Transverse colon (tissue), 4 donors: Measurements from ENCODE around the gene CHPF2. TPM values are rescaled to one million over a fixed set of nuclear protein-coding genes. Genes with fewer than 3 reads are reported as not detected.
A peak's percentile ranks its signal among the peaks of the same experiment; 100 is the strongest.

Experiments used
- DNase-seq: peaks from one replicate; pipeline ENCODE4 v3.0.0-alpha.2; 2019
- H3K27ac ChIP-seq, 4 donors: fragments of 200-600 bp; sonication (generic); 2 replicates each; pipeline ENCODE4 v1.5.1; 2016 to 2018; ENCODE audit warnings: inconsistent platforms in 4 of 4
- H3K27me3 ChIP-seq: fragments of 200-600 bp; sonication (generic); 2 replicates; pipeline ENCODE4 v1.5.1; 2017; ENCODE audit warnings: inconsistent platforms
- H3K36me3 ChIP-seq, 4 donors: fragments of 200-600 bp; sonication (generic); 2 replicates each; pipeline ENCODE4 v1.5.1; 2017 to 2019; ENCODE audit warnings: inconsistent platforms in 4 of 4
- H3K4me1 ChIP-seq, 4 donors: fragments of 200-600 bp; sonication (generic); 2 replicates each; pipeline ENCODE4 v1.5.1; 2017 to 2020; ENCODE audit warnings: inconsistent platforms in 4 of 4
- H3K4me3 ChIP-seq, 4 donors: fragments of 200-600 bp; sonication (generic); 1 replicate in 1 of 4; 2 replicates in 3 of 4; pipeline versions ENCODE4 v1.5.1 to v1.6.1; 2017 to 2019; ENCODE audit warnings: inconsistent platforms in 4 of 4
- H3K9me3 ChIP-seq, 2 donors: fragments of 200-600 bp; sonication (generic); 2 replicates each; pipeline ENCODE4 v1.5.1; 2017 to 2019; ENCODE audit warnings: inconsistent platforms in 2 of 2
- CTCF ChIP-seq, 5 experiments: fragments of 200-600 bp in 3 of 5; fragments of 450-650 bp in 2 of 5; sonication (generic) in 3 of 5; IDR thresholded peaks; 1 replicate in 2 of 5; 2 replicates in 3 of 5; pipeline ENCODE4 v1.5.1; 2016 to 2017; ENCODE audit warnings: antibody characterized with exemption in 5 of 5, inconsistent platforms in 3 of 5, mild to moderate bottlenecking in 2 of 5, moderate library complexity in 1 of 5
- EP300 ChIP-seq: sonication (generic); formaldehyde crosslinking; IDR thresholded peaks from one replicate; pipeline ENCODE4 v1.6.1; 2017; ENCODE audit warnings: antibody characterized with exemption, low read depth
- POLR2A ChIP-seq: fragments of 450-650 bp; IDR thresholded peaks from one replicate; pipeline ENCODE4 v1.6.1; 2016; ENCODE audit warnings: antibody characterized with exemption, mild to moderate bottlenecking, moderate library complexity
- POLR2AphosphoS5 ChIP-seq, 3 donors: sonication (generic); formaldehyde crosslinking; IDR thresholded peaks; one replicate each; pipeline ENCODE4 v1.6.1; 2016; ENCODE audit warnings: antibody characterized with exemption in 3 of 3
- WGBS, 2 donors: methylation state at CpG; one replicate each; pipeline ENCODE4 v1.1.5; 2018; ENCODE audit warnings: low coverage in 1 of 2; 5-methylcytosine and 5-hydroxymethylcytosine counted together
- in situ Hi-C, 4 donors: fragments of 200-750 bp; cut with MboI; loops; one replicate each; pipeline versions ENCODE4 v1.15.0 to v1.15.1; 2017; ENCODE audit warnings: low sequenced_read_pairs in 3 of 4, low pct_ligation_motif_present in 1 of 4, low pct_unique_long_range_greater_than_20kb in 1 of 4
- intact Hi-C: fragments of 100-400 bp; cut with DNase I; formaldehyde crosslinking; loops from one replicate; pipeline ENCODE4 v1.15.1; 2023; ENCODE audit warnings: low total_unique reads
- total RNA-seq, 4 donors: library from RNA; depleted of rRNA; stranded (reverse); fragments of >200 nt; gene quantifications; one replicate each; pipeline ENCODE4 v1.1.0, GENCODE V29; 2016

Gene CHPF2
- total RNA-seq, 4 donors from 2014 or later: 48.4 to 104 (median 50.9) TPM

- Histone ChIP-seq H3K4me1 (peaks cover 26 to 77% (median 64%) of the 10 kb centered on the region in 4 donors), H3K27ac (peak overlapping the region; percentile 85 to 96 (median 90)), H3K36me3 (no peaks in the 10 kb centered on the region), H3K9me3 (no peaks in the 10 kb centered on the region), H3K27me3 (peaks cover 74% of the 10 kb centered on the region), H3K4me3 (peak overlapping the region in 2 of 4 donors; percentile 46 to 53)
- whole genome bisulfite sequencing, 2 donors: 62% methylated on average over 3 of the region's 4 CpGs; no CpG with 5 or more reads in 1 of the 2 donors
- TF ChIP-seq EP300: no peak
- no peak for TF ChIP-seq POLR2A
- TF ChIP-seq CTCF (IDR thresholded peaks at IDR 0.05): no peak
- TF ChIP-seq POLR2AphosphoS5 (IDR thresholded peaks at IDR 0.05): no peak
- intact Hi-C loops: loop anchor here (5.0 kb wide), 1 partner anchor 55 kb away; no protein-coding TSS in a partner anchor
- in situ Hi-C loops: no loop called here
- DNase-seq: no peak
These were observed 14.7 kb downstream of the CHPF2 start for GRCh38 chr7:151246851-151247580.

GRCh38 chr7:151247611-151248345 lies 15.5 kb downstream of the CHPF2 start:
- peak overlapping the region; percentile 85 to 96 (median 90) for H3K27ac ChIP-seq
- no peak for TF ChIP-seq EP300
- TF ChIP-seq POLR2A: no peak
- no peak for DNase-seq
- WGBS, 2 donors: 13% methylated on average over 21 of the region's 29 CpGs; no CpG with 5 or more reads in 1 of the 2 donors
- intact Hi-C loops (loop anchor here (5.0 kb wide), 1 partner anchor 55 kb away; no protein-coding TSS in a partner anchor), in situ Hi-C loops (no loop called here)
- H3K36me3 ChIP-seq: no peaks in the 10 kb centered on the region
- peaks cover 81% of the 10 kb centered on the region for H3K27me3 ChIP-seq
- H3K4me3 ChIP-seq: peak overlapping the region; percentile 44 to 56 (median 50)
- H3K4me1 ChIP-seq: peaks cover 26 to 83% (median 65%) of the 10 kb centered on the region in 4 donors
- no peaks in the 10 kb centered on the region for H3K9me3 ChIP-seq

GRCh38 chr7:151248346-151249033 lies 16.2 kb downstream of the CHPF2 start, which contains the start of gene SMARCD3:
Gene SMARCD3 (minus strand): TSS chr7:151248694. CDS start chr7:151248562, 132 bp downstream.
- in situ Hi-C loops (no loop called here), intact Hi-C loops (loop anchor here (5.0 kb wide), 1 partner anchor 54 kb away; no protein-coding TSS in a partner anchor)
- 0 to 1% methylated on average over 6 to 38 of the region's 71 CpGs for WGBS, 2 donors
- DNase-seq: peak; percentile 54
- Histone ChIP-seq H3K27ac (peak within 1 kb of the TSS; percentile 85 to 96 (median 90)), H3K4me1 (peaks cover 31 to 84% (median 65%) of the 10 kb centered on the region in 4 donors), H3K27me3 (peaks cover 87% of the 10 kb centered on the region), H3K4me3 (peak within 1 kb of the TSS; percentile 44 to 56 (median 50)), H3K9me3 (no peaks in the 10 kb centered on the region), H3K36me3 (no peaks in the 10 kb centered on the region)
- TF ChIP-seq EP300 (no peak), CTCF (IDR thresholded peaks at IDR 0.05) (no peak), POLR2AphosphoS5 (IDR thresholded peaks at IDR 0.05) (no peak), POLR2A (no peak)

- H3K9me3 ChIP-seq: no peaks in the 10 kb centered on the region
- no peaks in the 10 kb centered on the region for H3K36me3 ChIP-seq
- TF ChIP-seq CTCF (IDR thresholded peaks at IDR 0.05) (no peak), POLR2AphosphoS5 (IDR thresholded peaks at IDR 0.05) (peak in 2 of 3 donors; percentile 16 to 35), POLR2A (no peak)
- WGBS, 2 donors: 5 to 16% methylated on average over 6 to 39 of the region's 45 CpGs
- peaks cover 29 to 78% (median 63%) of the 10 kb centered on the region in 4 donors for H3K4me1 ChIP-seq
- peak overlapping the region; percentile 85 to 96 (median 90) for H3K27ac ChIP-seq
- in situ Hi-C loops (no loop called here), intact Hi-C loops (loop anchor here (5.0 kb wide), 1 partner anchor 53 kb away; no protein-coding TSS in a partner anchor)
- DNase-seq: peak; percentile 54
- H3K4me3 ChIP-seq: peak overlapping the region; percentile 9 to 53 (median 45)
- H3K27me3 ChIP-seq: peaks cover 87% of the 10 kb centered on the region
These were observed 16.9 kb downstream of the CHPF2 start for GRCh38 chr7:151249034-151249731.
